ENCODE data around the gene SPEM2. TPM values are rescaled to one million over a fixed set of nuclear protein-coding genes. Genes with fewer than 3 reads are reported as not detected.
"Not testable (repeated sequence)": the region's sequence is repeated elsewhere in the genome, so short reads cannot be mapped to it uniquely, and the experiment has no call there.

The SPEM2 gene
- total RNA-seq, 1 experiment from 2014 or later, result not detected

GRCh38 chr17:7470457-7470973 lies 45.1 kb downstream of the SPEM2 start:
- not testable (repeated sequence) for H3K27me3 ChIP-seq (ENCODE audit: insufficient read depth, low read length); H3K23ac ChIP-seq (ENCODE audit: insufficient read length, low read depth, low read length); H3K4me2 ChIP-seq (ENCODE audit: insufficient read depth, insufficient read length, low read length); H2BK120ac ChIP-seq (ENCODE audit: low read depth, low read length, poor library complexity, severe bottlenecking); H3K9me3 Mint-ChIP-seq; H2AK5ac ChIP-seq (ENCODE audit: insufficient read length, low read length); H3K18ac ChIP-seq (ENCODE audit: insufficient read length, low read depth, low read length); H3K79me1 ChIP-seq (ENCODE audit: insufficient read depth, low read depth, low read length, poor library complexity, severe bottlenecking); H2BK5ac ChIP-seq (ENCODE audit: insufficient read length, low read length); H3K79me2 ChIP-seq (ENCODE audit: insufficient read depth, low read length); H3K56ac ChIP-seq (ENCODE audit: insufficient read length, low read depth, low read length); H3K9ac ChIP-seq (ENCODE audit: extremely low read depth, insufficient read length, low read length); H4K5ac ChIP-seq (ENCODE audit: insufficient read length, low read depth, low read length); H3K27me3 Mint-ChIP-seq (ENCODE audit: low read depth); H3K4me1 ChIP-seq (ENCODE audit: insufficient read depth, low read length); H4K91ac ChIP-seq (ENCODE audit: insufficient read length, low read depth, low read length); H3T11ph ChIP-seq (ENCODE audit: low read length); H4K20me1 ChIP-seq (ENCODE audit: control insufficient read depth, insufficient read depth, insufficient read length); H3K9me3 ChIP-seq (ENCODE audit: control insufficient read depth, low read depth, low read length); H4K8ac ChIP-seq (replicated peaks; ENCODE audit: insufficient read length, low read depth, low read length); H3K4me3 Mint-ChIP-seq; H3K14ac ChIP-seq (ENCODE audit: insufficient read depth, low read length); H3K27ac ChIP-seq (ENCODE audit: insufficient read length, low read depth, low read length); H2BK15ac ChIP-seq (ENCODE audit: low read depth, low read length); H3K4me1 Mint-ChIP-seq; H3K4ac ChIP-seq (ENCODE audit: low read depth, low read length); H3K23me2 ChIP-seq (ENCODE audit: insufficient read length, low read depth, low read length, poor library complexity, severe bottlenecking); H2BK20ac ChIP-seq (ENCODE audit: low read depth, low read length, poor library complexity, severe bottlenecking); H2AFZ ChIP-seq (ENCODE audit: low read length); DNase-seq; H2BK12ac ChIP-seq (ENCODE audit: insufficient read length, low read depth, low read length); H3K27ac Mint-ChIP-seq
- no CpG with 5 or more reads among the region's 8 CpGs for WGBS (ENCODE audit: extremely low coverage, insufficient read length, low lambda C conversion rate)
- peaks cover 1 to 12% (median 2%) of the 10 kb centered on the region in 3 experiments; a peak in 4 of 7 replicates for H3K36me3 Mint-ChIP-seq (ENCODE audit: insufficient read depth in 1 of 3, low read depth in 3 of 3)
